Measurements from ENCODE around the gene TBCCD1.

Gene TBCCD1

DNA sequence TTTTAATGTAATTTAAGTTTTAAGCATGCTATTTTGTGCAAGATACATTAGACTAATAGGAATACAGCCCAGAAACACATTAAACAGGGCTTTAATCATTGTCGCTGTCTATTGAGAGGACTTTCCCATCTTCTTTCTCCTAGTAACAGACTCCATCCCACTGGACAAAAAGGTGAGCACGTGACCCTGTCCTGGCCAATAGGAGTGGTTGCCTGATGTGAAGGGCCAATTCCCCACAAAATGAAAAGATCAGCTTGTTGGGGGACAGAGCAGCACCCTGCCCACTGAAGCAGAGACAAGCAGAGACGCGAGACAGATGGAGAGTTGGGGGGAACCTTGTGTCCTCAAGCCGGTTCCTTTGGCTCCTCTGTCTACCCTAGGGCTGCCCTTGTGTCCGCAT is 44.1 kb downstream of the TBCCD1 start:
- peaks cover 14% of the 10 kb centered on the region for H3K36me3 Mint-ChIP-seq
- H3K4me3 Mint-ChIP-seq = no peak overlapping the region
- peaks cover 46% of the 10 kb centered on the region for H3K4me1 Mint-ChIP-seq (ENCODE audit: low read depth)
- no peak overlapping the region for H3K27ac Mint-ChIP-seq
- no peaks in the 10 kb centered on the region for H3K9me3 Mint-ChIP-seq (ENCODE audit: low read depth)
- no peaks in the 10 kb centered on the region for H3K27me3 Mint-ChIP-seq

DNA sequence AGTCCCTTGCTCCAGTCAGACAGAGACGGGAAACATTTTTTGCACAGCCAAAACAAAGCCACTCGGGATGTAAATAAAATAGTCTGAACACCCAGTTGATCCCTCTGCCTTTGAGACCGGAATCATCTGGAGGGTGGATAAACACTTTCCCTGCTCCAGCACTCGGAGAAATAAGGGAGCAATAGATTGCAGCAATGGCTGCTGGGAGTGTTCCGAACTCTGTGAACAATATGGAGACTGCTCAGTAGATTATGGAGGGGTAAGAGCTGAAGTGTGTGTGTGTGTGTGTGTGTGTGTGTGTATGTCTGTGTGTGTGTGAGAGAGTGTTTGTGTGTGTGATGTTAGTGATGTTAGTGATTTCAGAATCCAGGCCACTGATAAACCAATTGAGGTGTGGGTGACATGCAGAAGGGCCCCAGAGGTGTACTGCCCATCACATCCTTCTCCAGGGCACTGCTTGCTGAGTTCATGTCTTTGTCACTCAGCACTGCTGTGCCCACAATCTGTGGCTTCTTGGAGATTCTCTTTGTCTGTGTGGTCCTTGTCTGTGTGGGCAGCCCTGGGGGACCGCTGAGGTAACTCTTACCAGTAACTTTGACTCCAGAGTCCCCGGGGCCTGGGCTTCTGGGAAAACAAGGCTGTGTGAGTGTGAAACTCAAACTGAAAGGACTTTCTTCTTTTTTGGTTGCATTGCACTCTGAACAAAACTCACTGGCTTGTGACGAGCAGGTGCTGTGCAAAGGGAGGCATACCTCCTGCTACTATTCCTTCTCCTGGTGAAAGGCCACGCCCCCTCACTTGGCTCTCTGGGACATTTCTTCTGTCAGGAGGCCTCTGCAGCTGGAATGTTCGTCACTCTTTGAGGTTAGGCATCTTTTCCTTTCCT is 45.9 kb downstream of the TBCCD1 start:
- Mint-ChIP-seq H3K36me3 (peaks cover 10% of the 10 kb centered on the region), H3K4me1 (ENCODE audit: low read depth) (peaks cover 55% of the 10 kb centered on the region), H3K27me3 (no peaks in the 10 kb centered on the region), H3K9me3 (ENCODE audit: low read depth) (no peaks in the 10 kb centered on the region), H3K4me3 (no peak overlapping the region), H3K27ac (peak overlapping the region; percentile 42)

DNA sequence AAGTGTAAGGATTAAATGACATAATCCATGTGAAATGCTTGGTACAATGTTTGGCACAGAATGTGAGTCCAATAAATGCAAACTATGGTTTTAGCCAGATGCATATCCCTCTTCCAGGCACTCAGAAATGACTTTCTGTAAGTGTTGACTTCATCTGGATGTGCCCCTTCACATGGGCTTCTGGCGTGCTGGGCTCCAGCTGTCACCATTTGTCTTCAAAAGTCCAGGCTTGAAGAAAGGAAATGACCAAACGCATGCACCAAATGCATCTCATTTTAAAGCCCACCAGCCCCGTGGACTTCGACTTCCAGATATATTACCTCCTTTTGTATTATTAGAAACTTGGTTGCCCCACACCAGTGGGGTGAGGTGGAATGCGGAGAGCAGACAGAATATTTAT is 46.7 kb downstream of the TBCCD1 start:
- Mint-ChIP-seq H3K36me3 (peaks cover 7% of the 10 kb centered on the region), H3K27me3 (no peaks in the 10 kb centered on the region), H3K4me1 (ENCODE audit: low read depth) (peaks cover 63% of the 10 kb centered on the region), H3K4me3 (no peak overlapping the region), H3K27ac (no peak overlapping the region), H3K9me3 (ENCODE audit: low read depth) (no peaks in the 10 kb centered on the region)

DNA sequence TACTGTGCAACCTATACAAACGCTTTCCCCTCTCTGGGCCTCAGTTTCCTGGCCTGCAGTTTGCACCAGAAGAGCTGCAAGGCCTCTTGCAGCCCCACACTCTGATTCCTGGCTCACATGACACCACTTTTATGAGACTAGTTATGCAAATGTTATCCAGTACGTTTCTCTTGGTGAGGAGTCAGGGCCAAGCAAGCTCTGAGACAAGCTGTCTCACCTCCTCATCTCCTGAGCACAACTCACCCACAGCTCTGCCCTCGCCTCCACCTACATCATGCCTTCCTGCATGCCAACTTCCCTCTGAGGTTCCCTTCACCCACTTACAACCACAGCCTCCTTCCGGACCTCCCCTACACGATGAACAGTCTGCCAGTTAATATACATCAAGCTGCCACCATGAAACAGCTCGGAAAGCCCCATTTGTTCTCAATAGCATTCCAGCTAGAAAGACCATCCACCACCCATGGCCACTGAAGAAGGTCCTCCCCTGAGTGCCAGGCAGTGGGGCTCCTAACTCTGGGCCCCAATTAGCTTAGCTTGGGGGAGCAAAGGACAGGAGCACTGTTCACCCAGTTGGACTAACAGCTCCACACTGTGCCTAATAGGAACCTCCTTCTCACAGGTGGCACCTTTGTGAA is 48.0 kb downstream of the TBCCD1 start:
- Mint-ChIP-seq H3K4me3 (peak overlapping the region; percentile 54), H3K36me3 (peaks cover 6% of the 10 kb centered on the region), H3K27me3 (no peaks in the 10 kb centered on the region), H3K4me1 (ENCODE audit: low read depth) (peaks cover 75% of the 10 kb centered on the region), H3K9me3 (ENCODE audit: low read depth) (no peaks in the 10 kb centered on the region), H3K27ac (peak overlapping the region; percentile 61)

DNA sequence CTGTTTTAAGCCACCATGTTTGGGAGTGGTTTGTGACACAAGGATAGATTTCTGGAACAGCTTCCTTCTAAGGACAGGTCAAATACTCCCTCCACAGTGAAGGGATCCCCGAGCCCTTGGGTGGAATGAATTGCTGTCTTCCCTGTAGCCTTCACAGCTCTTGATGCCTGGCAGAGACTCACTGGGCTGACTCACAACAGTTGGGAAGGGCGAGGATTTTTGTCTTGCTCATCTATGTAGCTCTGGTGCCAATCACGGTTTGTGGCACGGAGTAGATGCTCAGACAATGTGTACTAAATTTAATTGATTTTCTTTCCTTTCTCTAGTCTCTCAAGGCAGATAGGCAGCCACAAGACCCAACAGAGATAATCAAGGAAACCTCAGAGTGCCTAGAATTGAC is 49.9 kb downstream of the TBCCD1 start:
- H3K27ac Mint-ChIP-seq = peak overlapping the region; percentile 55
- H3K27me3 Mint-ChIP-seq = no peaks in the 10 kb centered on the region
- H3K9me3 Mint-ChIP-seq (ENCODE audit: low read depth) = no peaks in the 10 kb centered on the region
- H3K4me3 Mint-ChIP-seq = no peak overlapping the region
- H3K36me3 Mint-ChIP-seq = peaks cover 2% of the 10 kb centered on the region
- H3K4me1 Mint-ChIP-seq (ENCODE audit: low read depth) = peaks cover 82% of the 10 kb centered on the region

DNA sequence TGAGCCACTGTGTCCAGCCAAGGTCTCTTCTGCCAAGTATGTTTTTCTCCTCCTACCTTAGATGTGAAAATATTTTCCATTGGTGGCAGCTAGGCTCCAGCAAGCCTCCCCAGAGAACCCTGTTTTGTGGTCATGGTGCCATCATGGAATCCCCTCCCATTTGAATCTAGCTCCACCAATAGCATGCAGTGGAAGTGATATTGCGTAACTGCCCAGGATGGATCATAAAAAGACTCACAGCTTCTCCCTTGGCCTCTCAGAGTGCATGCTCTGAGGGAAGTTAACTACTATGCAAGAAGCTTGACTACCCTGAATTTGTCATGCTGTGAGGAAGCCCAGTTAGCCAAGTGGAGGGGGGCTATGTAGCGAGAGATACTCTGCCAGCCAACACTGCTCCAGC is 50.5 kb downstream of the TBCCD1 start:
- no peak overlapping the region for H3K27ac Mint-ChIP-seq
- no peaks in the 10 kb centered on the region for H3K27me3 Mint-ChIP-seq
- no peaks in the 10 kb centered on the region for H3K9me3 Mint-ChIP-seq (ENCODE audit: low read depth)
- no peak overlapping the region for H3K4me3 Mint-ChIP-seq
- H3K36me3 Mint-ChIP-seq = peaks cover 2% of the 10 kb centered on the region
- peaks cover 80% of the 10 kb centered on the region for H3K4me1 Mint-ChIP-seq (ENCODE audit: low read depth)

DNA sequence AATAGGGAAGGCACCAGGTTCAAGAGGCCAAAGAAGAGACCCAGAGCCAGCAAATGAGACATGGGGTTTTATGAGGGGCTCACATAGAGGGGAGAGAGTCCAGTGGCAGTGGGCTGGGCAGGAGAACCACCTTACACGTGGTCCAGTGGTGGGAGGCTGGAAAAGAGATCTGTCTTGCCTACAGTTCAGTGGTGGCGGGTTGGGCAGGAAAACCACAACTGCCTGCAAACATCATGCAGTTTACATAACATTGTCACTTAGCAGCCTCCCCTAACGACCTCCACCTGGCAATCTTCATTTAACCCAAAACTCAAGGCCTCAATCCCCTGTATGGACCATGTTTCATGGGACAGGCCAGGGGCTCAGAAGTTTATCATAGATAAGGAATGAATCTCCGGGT is 52.0 kb downstream of the TBCCD1 start:
- no peak overlapping the region for H3K27ac Mint-ChIP-seq
- no peaks in the 10 kb centered on the region for H3K27me3 Mint-ChIP-seq
- peaks cover 78% of the 10 kb centered on the region for H3K4me1 Mint-ChIP-seq (ENCODE audit: low read depth)
- H3K9me3 Mint-ChIP-seq (ENCODE audit: low read depth) = no peaks in the 10 kb centered on the region
- no peak overlapping the region for H3K4me3 Mint-ChIP-seq
- peaks cover 2% of the 10 kb centered on the region for H3K36me3 Mint-ChIP-seq

DNA sequence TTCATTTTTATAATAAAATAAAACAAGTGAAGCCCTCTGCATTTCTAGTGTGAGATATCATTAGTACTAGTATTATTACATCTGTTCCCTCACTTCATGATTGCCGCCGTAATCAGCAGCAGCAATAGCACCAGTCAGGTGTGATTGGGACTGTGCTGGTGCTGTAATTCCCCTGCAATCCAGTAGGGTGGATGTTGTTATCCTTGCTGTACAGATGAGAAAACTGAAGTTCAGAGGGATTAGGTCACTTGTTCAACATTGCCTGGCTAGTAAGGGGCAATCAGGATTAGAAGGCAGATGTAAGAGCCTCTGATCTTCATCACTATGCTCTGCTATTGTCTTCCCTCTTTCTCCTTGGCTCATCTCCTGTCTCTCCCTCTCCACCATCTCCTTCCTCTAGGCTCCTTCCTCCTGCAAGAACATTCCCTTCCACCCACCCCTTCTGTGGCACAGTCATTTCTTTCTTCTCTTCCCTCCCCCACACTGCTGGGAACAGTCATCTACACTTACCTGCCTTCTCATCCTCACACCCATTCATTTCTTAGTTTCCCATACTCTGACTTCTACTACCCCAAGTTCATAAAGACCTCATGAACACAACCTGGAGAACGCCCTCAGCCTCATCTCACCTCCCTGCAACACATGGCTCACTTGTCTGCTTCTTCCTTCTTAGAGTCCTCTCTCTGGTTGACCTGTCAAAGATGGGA is 52.7 kb downstream of the TBCCD1 start:
- Mint-ChIP-seq H3K9me3 (ENCODE audit: low read depth) (no peaks in the 10 kb centered on the region), H3K36me3 (peaks cover 2% of the 10 kb centered on the region), H3K4me3 (peak overlapping the region; percentile 18), H3K27me3 (no peaks in the 10 kb centered on the region), H3K27ac (peak overlapping the region; percentile 41), H3K4me1 (ENCODE audit: low read depth) (peaks cover 72% of the 10 kb centered on the region)

DNA sequence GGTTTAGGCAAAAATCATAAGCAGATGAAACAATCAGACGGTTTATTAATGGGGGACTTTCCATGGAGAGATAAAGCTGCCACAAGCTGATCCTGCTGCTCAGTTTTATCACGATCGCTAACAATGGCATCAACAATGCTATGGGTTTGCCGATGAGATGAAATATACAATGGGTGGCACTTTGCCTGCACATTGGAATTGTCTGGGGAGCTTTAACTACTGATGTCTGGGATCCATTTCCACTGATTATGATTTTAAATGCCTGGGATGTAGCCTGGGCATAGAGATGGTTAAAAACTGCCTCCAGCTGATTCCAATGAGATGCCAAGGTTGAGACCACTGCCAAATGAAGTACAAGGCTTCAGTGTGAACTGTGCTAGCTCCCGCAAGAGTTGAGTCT is 53.8 kb downstream of the TBCCD1 start:
- Mint-ChIP-seq H3K27ac (no peak overlapping the region), H3K9me3 (ENCODE audit: low read depth) (no peaks in the 10 kb centered on the region), H3K27me3 (no peaks in the 10 kb centered on the region), H3K4me3 (no peak overlapping the region), H3K36me3 (peaks cover 2% of the 10 kb centered on the region), H3K4me1 (ENCODE audit: low read depth) (peaks cover 61% of the 10 kb centered on the region)

DNA sequence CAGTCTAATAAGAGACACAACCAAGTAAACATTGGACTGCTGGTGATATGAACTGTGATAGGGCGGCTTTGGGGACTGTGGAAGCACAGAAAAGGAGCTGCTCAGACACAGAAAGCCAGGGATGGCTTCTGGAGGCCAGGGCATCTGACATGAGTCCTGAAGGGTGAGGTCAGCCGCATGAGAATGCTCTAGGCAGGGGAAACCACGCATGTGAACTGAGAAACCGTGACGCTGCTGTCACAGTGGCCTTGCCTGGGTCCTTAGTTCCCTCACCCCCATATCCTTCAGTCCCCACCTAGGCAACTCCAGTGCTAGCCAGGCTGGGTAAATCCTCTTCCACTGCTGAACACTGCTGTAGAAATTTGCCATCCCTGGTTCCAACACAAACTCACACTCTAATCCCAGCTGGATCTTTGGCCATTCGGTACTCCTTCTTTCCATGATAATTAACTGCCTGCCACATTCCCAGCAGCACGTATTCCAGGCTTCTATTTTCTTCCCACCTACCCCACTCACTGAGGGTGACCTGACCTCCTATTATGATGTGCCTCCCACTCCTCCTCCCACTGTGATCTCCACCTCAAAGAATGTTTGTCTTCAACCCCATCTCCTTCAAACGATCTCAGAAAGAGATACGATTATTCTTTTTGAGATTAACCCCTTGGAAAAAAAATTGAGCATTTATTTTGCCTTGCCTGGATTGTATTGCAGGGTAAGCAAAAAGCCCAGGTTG is 54.4 kb downstream of the TBCCD1 start:
- Mint-ChIP-seq H3K27ac (no peak overlapping the region), H3K27me3 (no peaks in the 10 kb centered on the region), H3K4me1 (ENCODE audit: low read depth) (peaks cover 55% of the 10 kb centered on the region)

DNA sequence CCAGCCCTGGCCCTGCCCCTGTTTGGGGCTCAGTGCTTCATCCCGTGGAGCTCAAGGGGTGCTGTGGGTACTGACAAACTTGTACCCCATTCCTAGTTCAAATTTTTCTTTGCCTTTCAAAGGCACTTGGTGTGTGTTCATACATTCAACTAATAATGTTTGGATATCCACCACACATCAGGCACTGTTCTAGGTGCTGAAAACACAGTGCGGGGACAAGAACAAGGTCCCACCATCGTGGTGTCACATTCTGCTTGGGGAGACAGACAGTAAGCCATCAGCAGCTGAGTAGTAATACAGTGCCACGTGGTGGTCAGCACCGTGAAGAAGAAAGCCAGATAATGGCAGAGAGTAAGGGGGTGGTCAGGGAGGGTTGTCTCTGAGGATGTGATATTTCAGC is 55.4 kb downstream of the TBCCD1 start:
- H3K4me3 Mint-ChIP-seq = no peak overlapping the region
- peaks cover 2% of the 10 kb centered on the region for H3K27me3 Mint-ChIP-seq
- no peaks in the 10 kb centered on the region for H3K9me3 Mint-ChIP-seq (ENCODE audit: low read depth)
- H3K36me3 Mint-ChIP-seq = peaks cover 2% of the 10 kb centered on the region
- peaks cover 50% of the 10 kb centered on the region for H3K4me1 Mint-ChIP-seq (ENCODE audit: low read depth)
- H3K27ac Mint-ChIP-seq = peak overlapping the region; percentile 22

More for the DNA sequence above, 54.4 kb downstream of the TBCCD1 start:
- peaks cover 2% of the 10 kb centered on the region for H3K36me3 Mint-ChIP-seq
- H3K4me3 Mint-ChIP-seq = no peak overlapping the region
- no peaks in the 10 kb centered on the region for H3K9me3 Mint-ChIP-seq (ENCODE audit: low read depth)

DNA sequence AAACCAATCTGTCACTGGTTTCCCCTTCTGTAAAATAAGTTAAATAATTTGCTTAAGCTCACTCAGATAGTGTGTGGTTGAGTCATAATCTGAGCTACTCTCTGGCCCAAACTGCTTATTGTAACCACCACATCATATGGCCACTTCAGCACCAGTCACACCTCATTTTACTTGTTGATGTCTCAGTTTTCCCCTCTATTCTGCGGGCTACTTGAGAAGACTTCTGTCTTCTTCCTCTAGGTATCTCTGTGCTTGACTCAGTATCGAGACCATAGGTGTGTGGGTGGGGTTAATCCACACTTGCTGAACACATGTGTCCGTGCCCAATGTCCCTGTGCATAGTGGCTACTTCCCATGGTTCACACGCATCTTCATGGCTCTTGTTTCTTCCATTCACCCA is 55.9 kb downstream of the TBCCD1 start:
- peaks cover 47% of the 10 kb centered on the region for H3K4me1 Mint-ChIP-seq (ENCODE audit: low read depth)
- peak overlapping the region; percentile 13 for H3K27ac Mint-ChIP-seq

DNA sequence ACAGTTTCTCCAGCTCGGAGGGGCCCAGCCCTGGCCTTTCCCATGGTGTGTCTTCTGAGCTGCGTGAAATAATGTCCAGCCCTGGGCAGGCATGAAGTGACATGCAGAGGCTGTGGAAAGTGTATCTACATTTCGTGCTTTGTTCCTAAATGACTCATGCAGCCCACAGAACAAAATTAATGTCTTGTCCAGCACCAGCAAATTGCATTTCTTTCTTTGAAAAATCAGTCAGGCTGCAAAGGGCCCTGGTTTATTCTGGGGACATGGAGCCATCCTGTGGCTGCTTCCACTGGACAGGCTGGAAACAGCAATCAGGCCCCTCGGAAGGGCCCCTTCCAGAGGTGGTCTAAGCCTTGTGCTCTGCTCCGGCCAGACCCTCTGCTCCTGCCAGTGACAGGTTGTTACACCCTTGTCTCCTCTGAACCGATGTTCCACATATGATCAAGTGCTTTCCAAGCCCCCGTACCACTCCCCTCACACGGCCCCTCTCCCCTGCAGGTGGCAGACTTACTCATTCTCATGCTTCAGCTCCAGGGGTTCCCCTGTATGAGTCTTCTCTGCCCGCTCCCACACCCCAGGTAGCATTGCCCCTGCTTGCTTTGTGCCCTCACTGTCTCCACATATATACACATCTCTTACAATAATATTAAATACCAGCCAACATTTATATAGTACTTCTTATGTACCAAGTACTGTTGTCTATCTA is 56.6 kb downstream of the TBCCD1 start:
- peak overlapping the region; percentile 37 for H3K27ac Mint-ChIP-seq
- H3K36me3 Mint-ChIP-seq = no peaks in the 10 kb centered on the region
- peaks cover 40% of the 10 kb centered on the region for H3K4me1 Mint-ChIP-seq (ENCODE audit: low read depth)
- H3K9me3 Mint-ChIP-seq (ENCODE audit: low read depth) = no peaks in the 10 kb centered on the region
- no peak overlapping the region for H3K4me3 Mint-ChIP-seq
- H3K27me3 Mint-ChIP-seq = peaks cover 2% of the 10 kb centered on the region

More for the DNA sequence above, 55.9 kb downstream of the TBCCD1 start:
- no peaks in the 10 kb centered on the region for H3K36me3 Mint-ChIP-seq
- no peaks in the 10 kb centered on the region for H3K9me3 Mint-ChIP-seq (ENCODE audit: low read depth)
- H3K27me3 Mint-ChIP-seq = peaks cover 2% of the 10 kb centered on the region
- H3K4me3 Mint-ChIP-seq = no peak overlapping the region

DNA sequence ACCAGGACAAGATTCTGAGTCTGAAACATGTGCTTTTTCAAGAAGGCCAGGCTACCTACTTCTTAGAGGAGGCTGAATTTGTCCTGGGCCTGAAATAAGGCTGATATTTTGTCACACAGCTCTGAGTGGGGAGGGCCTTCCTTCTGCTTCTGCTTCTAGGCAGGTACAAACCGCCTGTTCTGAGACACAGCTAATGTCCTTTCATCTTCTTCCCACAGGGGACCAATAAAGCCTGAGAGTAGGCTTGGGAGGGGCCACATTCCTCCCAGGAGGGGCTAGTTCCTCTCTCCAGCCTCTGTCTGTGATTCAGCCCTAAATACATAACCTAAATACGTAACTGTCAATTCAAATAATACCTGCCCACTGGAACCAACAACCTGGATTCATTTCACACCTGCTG is 57.7 kb downstream of the TBCCD1 start:
- peaks cover 2% of the 10 kb centered on the region for H3K27me3 Mint-ChIP-seq
- no peak overlapping the region for H3K4me3 Mint-ChIP-seq
- no peaks in the 10 kb centered on the region for H3K9me3 Mint-ChIP-seq (ENCODE audit: low read depth)
- peak overlapping the region; percentile 31 for H3K27ac Mint-ChIP-seq
- peaks cover 29% of the 10 kb centered on the region for H3K4me1 Mint-ChIP-seq (ENCODE audit: low read depth)
- H3K36me3 Mint-ChIP-seq = no peaks in the 10 kb centered on the region
